ENCODE measurements around the gene APOA5.

- TF ChIP-seq, protein P1, sequence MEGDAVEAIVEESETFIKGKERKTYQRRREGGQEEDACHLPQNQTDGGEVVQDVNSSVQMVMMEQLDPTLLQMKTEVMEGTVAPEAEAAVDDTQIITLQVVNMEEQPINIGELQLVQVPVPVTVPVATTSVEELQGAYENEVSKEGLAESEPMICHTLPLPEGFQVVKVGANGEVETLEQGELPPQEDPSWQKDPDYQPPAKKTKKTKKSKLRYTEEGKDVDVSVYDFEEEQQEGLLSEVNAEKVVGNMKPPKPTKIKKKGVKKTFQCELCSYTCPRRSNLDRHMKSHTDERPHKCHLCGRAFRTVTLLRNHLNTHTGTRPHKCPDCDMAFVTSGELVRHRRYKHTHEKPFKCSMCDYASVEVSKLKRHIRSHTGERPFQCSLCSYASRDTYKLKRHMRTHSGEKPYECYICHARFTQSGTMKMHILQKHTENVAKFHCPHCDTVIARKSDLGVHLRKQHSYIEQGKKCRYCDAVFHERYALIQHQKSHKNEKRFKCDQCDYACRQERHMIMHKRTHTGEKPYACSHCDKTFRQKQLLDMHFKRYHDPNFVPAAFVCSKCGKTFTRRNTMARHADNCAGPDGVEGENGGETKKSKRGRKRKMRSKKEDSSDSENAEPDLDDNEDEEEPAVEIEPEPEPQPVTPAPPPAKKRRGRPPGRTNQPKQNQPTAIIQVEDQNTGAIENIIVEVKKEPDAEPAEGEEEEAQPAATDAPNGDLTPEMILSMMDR (IDR thresholded peaks at IDR 0.05): peak; percentile 76
- TF ChIP-seq SIN3A (IDR thresholded peaks at IDR 0.05; ENCODE audit: borderline replicate concordance, low read depth, low read length): no peak
- no peak for TF ChIP-seq CHD2 (IDR thresholded peaks at IDR 0.05; ENCODE audit: low read length, partially characterized antibody)
- no peak for TF ChIP-seq RFX5 (IDR thresholded peaks at IDR 0.05; ENCODE audit: low read length)
- no peak for TF ChIP-seq GATA2 (CRISPR knock-in tag; IDR thresholded peaks at IDR 0.05)
- no peak for TF ChIP-seq REST (IDR thresholded peaks at IDR 0.05; ENCODE audit: low read depth, low read length)
- peak; percentile 94 for TF ChIP-seq SMC3 (IDR thresholded peaks at IDR 0.05; ENCODE audit: low read depth, low read length)
- TF ChIP-seq EZH2phosphoT487 (IDR thresholded peaks at IDR 0.05; ENCODE audit: borderline replicate concordance, low read depth): no peak
These were observed 472 bp downstream of the APOA5 start for GRCh38 chr11:116791002-116791812.
